HG03045 (cell line): ENCODE results near the gene BCL2L12.
"Not testable (repeated sequence)": the region's sequence is repeated elsewhere in the genome, so short reads cannot be mapped to it uniquely, and the experiment has no call there.

Experiments used
- ATAC-seq: cut with Tn5 transposase; IDR thresholded peaks from one replicate; pipeline ENCODE4 v1.9.1; 2021; ENCODE audit warnings: mild to moderate bottlenecking, moderate library complexity; ENCODE audit not compliant: unreplicated experiment

Gene BCL2L12

DNA sequence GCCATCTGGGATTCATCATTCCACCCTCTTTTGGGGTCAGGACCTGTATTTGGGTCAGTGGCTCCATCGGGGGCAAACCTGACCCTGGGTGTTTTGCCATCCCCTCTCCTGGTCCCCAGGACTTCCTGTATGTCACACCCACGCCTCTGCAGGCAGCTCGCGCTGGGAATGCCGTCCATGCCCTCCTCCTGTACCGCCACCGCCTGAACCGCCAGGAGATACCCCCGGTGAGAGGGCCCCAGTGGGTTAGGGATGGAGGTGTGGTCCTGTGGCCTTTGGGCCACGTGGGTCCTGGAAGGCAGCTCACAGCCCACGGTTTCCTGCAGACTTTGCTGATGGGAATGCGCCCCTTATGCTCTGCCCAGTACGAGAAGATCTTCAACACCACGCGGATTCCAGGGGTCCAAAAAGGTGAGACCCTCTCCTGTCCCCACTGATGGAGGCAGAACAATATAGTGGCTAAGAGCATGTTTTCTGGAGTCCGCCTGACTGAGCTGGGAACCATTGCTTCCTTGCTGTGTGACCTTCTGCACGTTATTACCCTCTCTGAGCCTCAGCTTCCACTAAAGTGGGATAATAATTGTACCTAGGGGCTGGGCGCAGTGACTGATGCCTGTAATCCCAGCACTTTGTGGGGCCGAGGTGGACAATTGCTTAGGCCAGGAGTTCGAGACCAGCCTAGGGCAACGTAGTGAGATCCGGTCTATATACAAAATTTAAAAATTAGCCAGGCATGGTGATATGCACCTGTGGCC lies 39.3 kb downstream of the BCL2L12 start:
- no peak for ATAC-seq

DNA sequence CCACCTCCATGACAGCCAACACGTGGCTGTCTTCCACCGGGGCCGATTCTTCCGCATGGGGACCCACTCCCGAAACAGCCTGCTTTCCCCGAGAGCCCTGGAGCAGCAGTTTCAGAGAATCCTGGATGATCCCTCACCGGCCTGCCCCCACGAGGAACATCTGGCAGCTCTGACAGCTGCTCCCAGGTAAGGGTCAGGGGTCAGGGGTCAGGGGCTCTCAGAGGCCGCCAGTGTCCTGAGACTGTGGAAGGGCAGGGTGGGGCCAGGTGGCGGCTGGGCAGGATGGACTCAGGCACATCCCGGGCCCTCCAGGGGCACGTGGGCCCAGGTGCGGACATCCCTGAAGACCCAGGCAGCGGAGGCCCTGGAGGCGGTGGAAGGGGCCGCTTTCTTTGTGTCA lies 40.2 kb downstream of the BCL2L12 start:
- no peak for ATAC-seq

DNA sequence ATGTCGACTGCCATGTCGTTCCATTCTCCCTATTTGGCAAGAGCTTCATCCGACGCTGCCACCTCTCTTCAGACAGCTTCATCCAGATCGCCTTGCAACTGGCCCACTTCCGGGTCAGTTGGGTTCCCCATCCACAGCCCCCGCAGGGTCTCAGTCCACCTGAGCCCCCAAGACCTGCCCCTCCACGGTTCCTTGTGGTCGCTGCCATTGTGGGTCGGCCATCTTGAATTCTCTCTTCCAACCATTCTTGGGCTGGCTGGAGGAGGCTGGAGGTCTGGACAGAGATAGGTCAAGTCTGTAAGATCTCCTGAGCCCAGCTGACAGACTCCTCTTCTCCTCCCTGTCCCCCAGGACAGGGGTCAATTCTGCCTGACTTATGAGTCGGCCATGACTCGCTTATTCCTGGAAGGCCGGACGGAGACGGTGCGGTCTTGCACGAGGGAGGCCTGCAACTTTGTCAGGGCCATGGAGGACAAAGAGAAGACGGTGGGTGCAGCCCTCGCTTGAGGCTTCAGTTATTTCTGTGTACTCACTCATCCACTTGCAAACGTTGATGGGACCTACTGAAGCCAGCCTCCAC lies 44.7 kb downstream of the BCL2L12 start:
- ATAC-seq = no peak

- ATAC-seq = no peak
Observed at GRCh38 chr19:49712397-49712859, 46.7 kb downstream of the BCL2L12 start.

- no peak for ATAC-seq
Observed at GRCh38 chr19:49713236-49713845, 47.6 kb downstream of the BCL2L12 start.

- ATAC-seq = no peak
Observed at GRCh38 chr19:49716154-49716553, 50.4 kb downstream of the BCL2L12 start.

GRCh38 chr19:49718511-49718910 lies 52.8 kb downstream of the BCL2L12 start:
- ATAC-seq = no peak

GRCh38 chr19:49718991-49719390 lies 53.3 kb downstream of the BCL2L12 start:
- no peak for ATAC-seq

GRCh38 chr19:49719420-49719819 lies 53.7 kb downstream of the BCL2L12 start:
- not testable (repeated sequence) for ATAC-seq
